ENCODE results near the gene MACROH2A1.

Gene MACROH2A1

GRCh38 chr5:135289651-135290050 is 109.4 kb downstream of the MACROH2A1 start:
- in situ Hi-C loops (cut with MboI; ENCODE audit: low sequenced_read_pairs): no loop called here

GRCh38 chr5:135287551-135287950 is 111.5 kb downstream of the MACROH2A1 start:
- in situ Hi-C loops (cut with MboI; ENCODE audit: low sequenced_read_pairs): no loop called here

All from HL-60/S4 (cell line).